K562 (cell line): ENCODE measurements around the gene SKAP1. TPM values are rescaled to one million over a fixed set of nuclear protein-coding genes. Genes with fewer than 3 reads are reported as not detected.
A peak's percentile ranks its signal among the peaks of the same experiment; 100 is the strongest.
"Not testable (repeated sequence)": the region's sequence is repeated elsewhere in the genome, so short reads cannot be mapped to it uniquely, and the experiment has no call there.

Experiments used
- ATF4 ChIP-seq: fragments of 450-650 bp; formaldehyde crosslinking; IDR thresholded peaks from 2 replicates; pipeline ENCODE4 v1.4.0; 2022; ENCODE audit warnings: mild to moderate bottlenecking, moderate library complexity
- BACH1 ChIP-seq: fragments of 200-800 bp; sonication (Bioruptor generic); IDR thresholded peaks from 2 replicates; pipeline ENCODE4 v1.6.1; 2016; ENCODE audit warnings: missing genetic modification characterization, missing compliant biosample characterization
- BRD9 ChIP-seq: fragments of 450-650 bp; IDR thresholded peaks from 2 replicates; pipeline ENCODE4 v1.6.1; 2018; ENCODE audit warnings: low read depth; ENCODE audit not compliant: partially characterized antibody
- DPF2 ChIP-seq: fragments of 450-650 bp; IDR thresholded peaks from 2 replicates; pipeline ENCODE4 v1.6.1; 2016
- EP300 ChIP-seq: IDR thresholded peaks from 2 replicates; pipeline ENCODE4 v1.6.1; 2012; ENCODE audit warnings: low read length, improper control_type of control experiment
- EP400 ChIP-seq: fragments of 450-650 bp; IDR thresholded peaks from 2 replicates; pipeline ENCODE4 v1.6.1; 2017; ENCODE audit warnings: antibody characterized with exemption, mild to moderate bottlenecking, moderate library complexity
- GABPA ChIP-seq: fragments of 200-800 bp; sonication (Bioruptor generic); conservative IDR thresholded peaks from 2 replicates; pipeline ENCODE4 v1.6.1; 2016; ENCODE audit warnings: low read depth, missing genetic modification characterization, missing compliant biosample characterization
- GTF2E2 ChIP-seq: fragments of 200-800 bp; sonication (Bioruptor generic); IDR thresholded peaks from 2 replicates; pipeline ENCODE4 v1.6.1; 2016; ENCODE audit warnings: missing genetic modification characterization, missing compliant biosample characterization
- HIVEP1 ChIP-seq: fragments of 250-450 bp; sonication (Bioruptor Pico); IDR thresholded peaks from 2 replicates; pipeline ENCODE4 v1.4.0; 2020; ENCODE audit warnings: mild to moderate bottlenecking
- JUND ChIP-seq, 2 experiments: IDR thresholded peaks; 2 replicates in 1 of 2; 3 replicates in 1 of 2; pipeline ENCODE4 v1.6.1; 2011; ENCODE audit warnings: borderline replicate concordance in 2 of 2, low read depth in 2 of 2, low read length in 2 of 2, improper control_type of control experiment in 1 of 2, missing biosample characterization in 1 of 2, missing genetic modification characterization in 1 of 2, missing genetic modification reagents in 1 of 2
- MTA3 ChIP-seq: fragments of 450-650 bp; formaldehyde crosslinking; IDR thresholded peaks from 2 replicates; pipeline ENCODE4 v1.6.1; 2017; ENCODE audit warnings: mild to moderate bottlenecking, borderline replicate concordance
- NBN ChIP-seq: fragments of 450-650 bp; IDR thresholded peaks from 2 replicates; pipeline ENCODE4 v1.6.1; 2016; ENCODE audit warnings: low read depth, mild to moderate bottlenecking
- NR2C2 ChIP-seq, 2 experiments: fragments of 200-800 bp in 1 of 2; sonication (Bioruptor generic) in 1 of 2; sonication (generic) in 1 of 2; formaldehyde crosslinking in 1 of 2; IDR thresholded peaks; 2 replicates each; pipeline versions ENCODE4 v1.6.1 to v1.8.0; 2016 to 2022; ENCODE audit warnings: mild to moderate bottlenecking in 1 of 2, missing compliant biosample characterization in 1 of 2, missing genetic modification characterization in 1 of 2, missing genetic modification reagents in 1 of 2
- POLR2H ChIP-seq: IDR thresholded peaks from 2 replicates; pipeline ENCODE4 v1.6.1; 2016; ENCODE audit warnings: missing genetic modification characterization, low read depth, mild to moderate bottlenecking, control low read depth, missing compliant biosample characterization, moderate library complexity
- SMAD4 ChIP-seq: fragments of 250-450 bp; sonication (Bioruptor Pico); conservative IDR thresholded peaks from 2 replicates; pipeline ENCODE4 v1.8.0; 2021; ENCODE audit warnings: inconsistent platforms, mild to moderate bottlenecking, moderate library complexity
- SMARCE1 ChIP-seq: fragments of 450-650 bp; IDR thresholded peaks from 2 replicates; pipeline ENCODE4 v1.7.1; 2016; ENCODE audit warnings: mild to moderate bottlenecking
- TRIM24 ChIP-seq, 2 experiments: fragments of 450-650 bp; IDR thresholded peaks; 2 replicates each; pipeline ENCODE4 v1.6.1; 2016
- ZNF140 ChIP-seq: fragments of 250-450 bp; sonication (Bioruptor Pico); IDR thresholded peaks from 2 replicates; pipeline ENCODE4 v1.8.0; 2021; ENCODE audit warnings: moderate library complexity, mild to moderate bottlenecking, inconsistent platforms
- ZNF384 ChIP-seq: IDR thresholded peaks from 2 replicates; pipeline ENCODE4 v1.6.1; 2012; ENCODE audit warnings: low read depth, low read length, improper control_type of control experiment
- ZNF644 ChIP-seq: fragments of 200-800 bp; sonication (Bioruptor generic); IDR thresholded peaks from 2 replicates; pipeline ENCODE4 v1.6.1; 2016; ENCODE audit warnings: low read depth, missing genetic modification characterization, missing compliant biosample characterization
- ZNF75A ChIP-seq: fragments of 450-650 bp; formaldehyde crosslinking; IDR thresholded peaks from 2 replicates; pipeline ENCODE4 v1.4.0; 2020; ENCODE audit warnings: mild to moderate bottlenecking
- ZNF766 ChIP-seq: fragments of 200-800 bp; sonication (Bioruptor generic); conservative IDR thresholded peaks from 2 replicates; pipeline ENCODE4 v1.6.1; 2016; ENCODE audit warnings: missing genetic modification characterization, missing compliant biosample characterization
- polyA plus RNA-seq, 8 experiments: library from polyadenylated mRNA; depleted of rRNA in 4 of 8; stranded (reverse) in 5 of 8; unstranded in 3 of 8; fragments of >200 nt; fragmentation: Nextera tagmentation in 2 of 8; fragmentation: Illumina TruSeq in 1 of 8; extraction: Ambion mirVana in 2 of 8; extraction: Trizol in 1 of 8; gene quantifications; 2 replicates each; pipeline versions ENCODE4 v1.2.1 to v1.2.3, GENCODE V29; 2011 to 2014; ENCODE audit warnings: inconsistent platforms in 1 of 8, missing spikeins in 1 of 8
- total RNA-seq, 7 experiments: library from RNA; depleted of rRNA in 6 of 7; stranded (reverse); fragments of >200 nt in 6 of 7; fragmentation: Illumina TruSeq in 2 of 7; extraction: Trizol in 2 of 7; gene quantifications; 2 replicates each; pipeline versions ENCODE4 v1.2.1 to v1.2.3, GENCODE V29; 2011 to 2021; ENCODE audit warnings: low replicate concordance in 1 of 7
- TF ChIP-seq, protein P1 (sequence below), 2 experiments: fragments of 450-650 bp; IDR thresholded peaks; 2 replicates each; pipeline ENCODE4 v1.6.1; 2016
- TF ChIP-seq, protein P2 (sequence below): fragments of 450-650 bp; formaldehyde crosslinking; IDR thresholded peaks from 2 replicates; pipeline ENCODE4 v1.4.0; 2020; ENCODE audit warnings: mild to moderate bottlenecking, moderate library complexity

The SKAP1 gene
- total and polyA plus RNA-seq, 9 of the 15 experiments (the other 6 are each of a cell fraction or from before 2014, with no cell fraction given) = 0.06 to 0.80 (median 0.10) TPM; not detected in 4

GRCh38 chr17:48360861-48361633 lies 69.0 kb downstream of the SKAP1 start (continued):
- TF ChIP-seq JUND (IDR thresholded peaks at IDR 0.05; ENCODE audit: borderline replicate concordance, low read depth, low read length) (peak; percentile 71; the same call in 1 of the 2 replicates), JUND (tag; IDR thresholded peaks at IDR 0.05; ENCODE audit: borderline replicate concordance, low read depth, low read length) (peak; percentile 49; the same call in 1 of the 3 replicates), ZNF384 (peak; percentile 55), BACH1 (tag) (peak; percentile 87; the same call in 1 of the 2 replicates), DPF2 (peak; percentile 76; the same call in 1 of the 2 replicates), ZNF644 (peak; percentile 85; the same call in 1 of the 2 replicates), POLR2H (tag) (peak; percentile 87), GABPA (tag) (0 out of 2 replicates have a peak, but pooled peaks have one; percentile 30), MTA3 (peak; percentile 89), GTF2E2 (peak; percentile 74; the same call in 1 of the 2 replicates), NBN (peak; percentile 75; the same call in 1 of the 2 replicates), NR2C2 (tag; IDR thresholded peaks at IDR 0.05) (peak; percentile 59), EP300 (peak; percentile 88), HIVEP1 (peak; percentile 79; the same call in 1 of the 2 replicates), BRD9 (peak; percentile 74), ATF4 (CRISPR knock-in tag) (peak; percentile 93), SMARCE1 (peak; percentile 40; the same call in 1 of the 2 replicates), TRIM24 (IDR thresholded peaks at IDR 0.05) (peak; percentile 98 to 99), EP400 (peak; percentile 57), ZNF75A (CRISPR knock-in tag) (0 out of 2 replicates have a peak, but pooled peaks have one; percentile 23), SMAD4 (CRISPR knock-in tag) (peak; percentile 91), ZNF766 (peak; percentile 99), ZNF140 (CRISPR knock-in tag) (0 out of 2 replicates have a peak, but pooled peaks have one; percentile 23)
- TF ChIP-seq, protein P1, sequence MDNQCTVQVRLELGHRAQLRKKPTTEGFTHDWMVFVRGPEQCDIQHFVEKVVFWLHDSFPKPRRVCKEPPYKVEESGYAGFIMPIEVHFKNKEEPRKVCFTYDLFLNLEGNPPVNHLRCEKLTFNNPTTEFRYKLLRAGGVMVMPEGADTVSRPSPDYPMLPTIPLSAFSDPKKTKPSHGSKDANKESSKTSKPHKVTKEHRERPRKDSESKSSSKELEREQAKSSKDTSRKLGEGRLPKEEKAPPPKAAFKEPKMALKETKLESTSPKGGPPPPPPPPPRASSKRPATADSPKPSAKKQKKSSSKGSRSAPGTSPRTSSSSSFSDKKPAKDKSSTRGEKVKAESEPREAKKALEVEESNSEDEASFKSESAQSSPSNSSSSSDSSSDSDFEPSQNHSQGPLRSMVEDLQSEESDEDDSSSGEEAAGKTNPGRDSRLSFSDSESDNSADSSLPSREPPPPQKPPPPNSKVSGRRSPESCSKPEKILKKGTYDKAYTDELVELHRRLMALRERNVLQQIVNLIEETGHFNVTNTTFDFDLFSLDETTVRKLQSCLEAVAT (IDR thresholded peaks at IDR 0.05) = peak in 1 of 2 experiments; percentile 35; a peak in 1 of 4 replicates
- not testable (repeated sequence) for TF ChIP-seq NR2C2 (CRISPR knock-in tag; IDR thresholded peaks at IDR 0.05)
- TF ChIP-seq, protein P2, sequence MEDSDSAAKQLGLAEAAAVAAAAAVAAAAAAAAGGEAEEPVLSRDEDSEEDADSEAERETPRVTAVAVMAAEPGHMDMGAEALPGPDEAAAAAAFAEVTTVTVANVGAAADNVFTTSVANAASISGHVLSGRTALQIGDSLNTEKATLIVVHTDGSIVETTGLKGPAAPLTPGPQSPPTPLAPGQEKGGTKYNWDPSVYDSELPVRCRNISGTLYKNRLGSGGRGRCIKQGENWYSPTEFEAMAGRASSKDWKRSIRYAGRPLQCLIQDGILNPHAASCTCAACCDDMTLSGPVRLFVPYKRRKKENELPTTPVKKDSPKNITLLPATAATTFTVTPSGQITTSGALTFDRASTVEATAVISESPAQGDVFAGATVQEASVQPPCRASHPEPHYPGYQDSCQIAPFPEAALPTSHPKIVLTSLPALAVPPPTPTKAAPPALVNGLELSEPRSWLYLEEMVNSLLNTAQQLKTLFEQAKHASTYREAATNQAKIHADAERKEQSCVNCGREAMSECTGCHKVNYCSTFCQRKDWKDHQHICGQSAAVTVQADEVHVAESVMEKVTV = 0 out of 2 replicates have a peak, but pooled peaks have one; percentile 33
